ENCODE results near the gene MAST4.

Gene MAST4

GRCh38 chr5:67030289-67031056 lies 434.3 kb downstream of the MAST4 start:
- TF ChIP-seq CTCF (conservative IDR thresholded peaks at IDR 0.05) = no peak
- no peak overlapping the region for H3K27ac ChIP-seq

- no peak overlapping the region for H3K27ac ChIP-seq
- no peak for TF ChIP-seq CTCF (conservative IDR thresholded peaks at IDR 0.05)
Observed at GRCh38 chr5:67031057-67031443, 434.9 kb downstream of the MAST4 start.

- H3K27ac ChIP-seq = no peak overlapping the region
- no peak for TF ChIP-seq CTCF (conservative IDR thresholded peaks at IDR 0.05)
Observed at GRCh38 chr5:67031692-67032091, 435.5 kb downstream of the MAST4 start.

- no peak overlapping the region for H3K27ac ChIP-seq
- TF ChIP-seq CTCF (conservative IDR thresholded peaks at IDR 0.05) = no peak
Observed at GRCh38 chr5:67032921-67033664, 436.9 kb downstream of the MAST4 start.

GRCh38 chr5:67033880-67034651 lies 437.9 kb downstream of the MAST4 start:
- no peak for TF ChIP-seq CTCF (conservative IDR thresholded peaks at IDR 0.05)
- H3K27ac ChIP-seq = no peak overlapping the region

GRCh38 chr5:67035098-67035740 lies 439.0 kb downstream of the MAST4 start:
- TF ChIP-seq CTCF (conservative IDR thresholded peaks at IDR 0.05) = no peak

GRCh38 chr5:67037171-67037570 lies 441.0 kb downstream of the MAST4 start:
- TF ChIP-seq CTCF (conservative IDR thresholded peaks at IDR 0.05) = no peak
- H3K27ac ChIP-seq = no peak overlapping the region

More at GRCh38 chr5:67035098-67035740, 439.0 kb downstream of the MAST4 start:
- no peak overlapping the region for H3K27ac ChIP-seq
